Measurements from ENCODE around the gene DNAH14. TPM values are rescaled to one million over a fixed set of nuclear protein-coding genes. Genes with fewer than 3 reads are reported as not detected.

DNAH14 gene
- total RNA-seq, 6 donors from 2014 or later = 2.1 to 26.5 (median 12.9) TPM

GRCh38 chr1:225042263-225042662 lies 112.8 kb downstream of the DNAH14 start:
- DNase-seq (no peak), ATAC-seq (ENCODE audit: low FRiP score in 2 of 2) (no peak)
- no peak overlapping the region for H3K4me3 ChIP-seq
- H3K9me3 ChIP-seq = no peaks in the 10 kb centered on the region
- H3K36me3 ChIP-seq = no peaks in the 10 kb centered on the region
- no peaks in the 10 kb centered on the region for H3K4me1 ChIP-seq
- no peaks in the 10 kb centered on the region for H3K27me3 ChIP-seq
- no peak overlapping the region for H3K27ac ChIP-seq
- TF ChIP-seq CTCF (IDR thresholded peaks at IDR 0.05) (no peak), POLR2AphosphoS5 (IDR thresholded peaks at IDR 0.05) (no peak), EP300 (IDR thresholded peaks at IDR 0.05) (no peak), POLR2A (IDR thresholded peaks at IDR 0.05) (no peak)

- ATAC-seq (ENCODE audit: low FRiP score in 2 of 2) = no peak
Measured at GRCh38 chr1:225044258-225044657, 114.8 kb downstream of the DNAH14 start.

GRCh38 chr1:225049594-225049993 lies 120.1 kb downstream of the DNAH14 start:
- ATAC-seq (ENCODE audit: low FRiP score in 2 of 2) (no peak), DNase-seq (no peak)
- WGBS, 2 donors = 92 to 98% methylated on average over 2 of the region's 2 CpGs
- no peak for TF ChIP-seq CTCF (IDR thresholded peaks at IDR 0.05)
- TF ChIP-seq POLR2A (IDR thresholded peaks at IDR 0.05) = no peak
- no peak for TF ChIP-seq POLR2AphosphoS5 (IDR thresholded peaks at IDR 0.05)
- TF ChIP-seq EP300 (IDR thresholded peaks at IDR 0.05) = no peak
- Histone ChIP-seq H3K27me3 (no peaks in the 10 kb centered on the region), H3K4me3 (no peak overlapping the region), H3K36me3 (no peaks in the 10 kb centered on the region), H3K9me3 (no peaks in the 10 kb centered on the region), H3K27ac (no peak overlapping the region), H3K4me1 (no peaks in the 10 kb centered on the region)

More at GRCh38 chr1:225044258-225044657, 114.8 kb downstream of the DNAH14 start:
- Histone ChIP-seq H3K4me3 (no peak overlapping the region), H3K36me3 (no peaks in the 10 kb centered on the region), H3K4me1 (no peaks in the 10 kb centered on the region), H3K9me3 (no peaks in the 10 kb centered on the region), H3K27ac (no peak overlapping the region), H3K27me3 (no peaks in the 10 kb centered on the region)
- no peak for DNase-seq
- TF ChIP-seq CTCF (IDR thresholded peaks at IDR 0.05) (no peak), EP300 (IDR thresholded peaks at IDR 0.05) (no peak), POLR2A (IDR thresholded peaks at IDR 0.05) (no peak), POLR2AphosphoS5 (IDR thresholded peaks at IDR 0.05) (no peak)

DNA sequence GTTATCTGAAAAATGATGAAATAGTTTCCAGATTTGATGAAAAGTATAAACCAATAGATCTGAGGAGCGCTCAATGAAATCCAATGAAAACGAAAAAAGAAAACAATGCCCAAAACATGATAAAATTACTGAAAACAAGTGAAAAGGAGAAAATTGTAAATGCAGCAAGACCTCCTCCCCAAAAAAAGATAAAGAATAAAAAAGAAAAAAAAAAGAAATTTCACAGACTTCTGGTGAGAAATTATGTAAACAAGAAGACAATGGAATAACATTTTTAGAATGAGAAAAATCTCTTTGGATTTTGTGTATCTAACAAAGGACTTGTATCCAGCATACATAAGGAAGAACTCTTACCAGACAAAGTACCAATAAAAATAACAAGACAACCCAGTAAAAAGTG lies 134.2 kb downstream of the DNAH14 start:
- H3K4me1 ChIP-seq = no peaks in the 10 kb centered on the region
- 81 to 94% methylated on average over 2 of the region's 2 CpGs for WGBS, 2 donors
- H3K27me3 ChIP-seq = no peaks in the 10 kb centered on the region
- H3K27ac ChIP-seq = no peak overlapping the region
- ATAC-seq (ENCODE audit: low FRiP score in 2 of 2) = no peak
- no peak overlapping the region for H3K4me3 ChIP-seq
- no peaks in the 10 kb centered on the region for H3K36me3 ChIP-seq
- H3K9me3 ChIP-seq = peaks cover 0 to 5% (median 0%) of the 10 kb centered on the region in 4 donors
- no peak for DNase-seq
- TF ChIP-seq POLR2A (IDR thresholded peaks at IDR 0.05) (no peak), POLR2AphosphoS5 (IDR thresholded peaks at IDR 0.05) (no peak), CTCF (IDR thresholded peaks at IDR 0.05) (no peak), EP300 (IDR thresholded peaks at IDR 0.05) (no peak)

DNA sequence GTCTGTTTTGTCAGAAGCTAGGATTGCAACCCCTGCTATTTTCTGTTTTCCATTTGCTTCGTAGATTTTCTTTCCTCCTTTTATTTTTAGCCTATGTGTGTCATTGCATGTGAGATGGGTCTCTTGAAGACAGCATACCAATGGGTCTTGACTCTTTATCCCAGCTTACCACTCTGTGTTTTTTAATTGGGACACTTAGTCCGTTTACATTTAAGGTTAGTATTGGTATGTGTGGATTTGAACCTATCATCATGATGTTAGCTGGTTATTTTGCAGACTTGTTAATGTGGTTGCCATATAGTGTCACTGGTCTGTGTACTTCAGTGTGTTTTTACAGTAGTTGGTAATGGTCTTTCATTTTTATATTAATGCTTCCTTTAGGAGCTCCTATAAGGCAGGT lies 141.5 kb downstream of the DNAH14 start:
- no peak overlapping the region for H3K27ac ChIP-seq
- H3K4me3 ChIP-seq = no peak overlapping the region
- H3K27me3 ChIP-seq = no peaks in the 10 kb centered on the region
- no peaks in the 10 kb centered on the region for H3K4me1 ChIP-seq
- H3K36me3 ChIP-seq = no peaks in the 10 kb centered on the region
- TF ChIP-seq EP300 (IDR thresholded peaks at IDR 0.05) = no peak
- TF ChIP-seq CTCF (IDR thresholded peaks at IDR 0.05) = no peak
- TF ChIP-seq POLR2A (IDR thresholded peaks at IDR 0.05) = no peak
- TF ChIP-seq POLR2AphosphoS5 (IDR thresholded peaks at IDR 0.05) = no peak
- H3K9me3 ChIP-seq = peaks cover 0 to 42% (median 9%) of the 10 kb centered on the region in 4 donors
- WGBS, 2 donors = 45 to 65% methylated on average over 2 of the region's 2 CpGs
- ATAC-seq (ENCODE audit: low FRiP score in 2 of 2) (no peak), DNase-seq (no peak)
